Measurements from ENCODE around the gene CKAP5.

DNA sequence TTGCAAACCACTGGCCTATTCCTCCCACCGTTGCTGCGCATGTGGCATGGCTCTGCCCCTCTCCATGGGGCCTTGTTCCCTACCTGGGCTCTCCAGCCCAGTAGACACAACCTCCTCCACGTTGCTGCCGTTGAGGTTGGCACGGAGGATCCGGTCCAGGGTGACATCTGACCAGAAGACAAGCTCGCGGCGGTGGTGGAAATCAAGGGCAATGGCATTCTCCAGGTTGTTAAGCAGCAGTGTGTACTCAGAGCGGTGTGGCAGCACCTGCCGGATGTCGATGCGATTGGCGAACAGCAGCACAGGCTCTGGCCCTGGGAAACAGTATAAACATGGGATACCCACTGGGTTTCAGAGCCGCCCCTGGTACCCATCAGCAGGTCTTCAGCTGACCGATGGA is 48.4 kb upstream of the CKAP5 start:
- TF ChIP-seq, protein P1, sequence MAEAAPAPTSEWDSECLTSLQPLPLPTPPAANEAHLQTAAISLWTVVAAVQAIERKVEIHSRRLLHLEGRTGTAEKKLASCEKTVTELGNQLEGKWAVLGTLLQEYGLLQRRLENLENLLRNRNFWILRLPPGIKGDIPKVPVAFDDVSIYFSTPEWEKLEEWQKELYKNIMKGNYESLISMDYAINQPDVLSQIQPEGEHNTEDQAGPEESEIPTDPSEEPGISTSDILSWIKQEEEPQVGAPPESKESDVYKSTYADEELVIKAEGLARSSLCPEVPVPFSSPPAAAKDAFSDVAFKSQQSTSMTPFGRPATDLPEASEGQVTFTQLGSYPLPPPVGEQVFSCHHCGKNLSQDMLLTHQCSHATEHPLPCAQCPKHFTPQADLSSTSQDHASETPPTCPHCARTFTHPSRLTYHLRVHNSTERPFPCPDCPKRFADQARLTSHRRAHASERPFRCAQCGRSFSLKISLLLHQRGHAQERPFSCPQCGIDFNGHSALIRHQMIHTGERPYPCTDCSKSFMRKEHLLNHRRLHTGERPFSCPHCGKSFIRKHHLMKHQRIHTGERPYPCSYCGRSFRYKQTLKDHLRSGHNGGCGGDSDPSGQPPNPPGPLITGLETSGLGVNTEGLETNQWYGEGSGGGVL (tag by site-specific recombination; IDR thresholded peaks at IDR 0.05): no peak
- TF ChIP-seq OSR2 (tag by site-specific recombination; IDR thresholded peaks at IDR 0.05) (no peak), ZNF670 (tag by site-specific recombination; IDR thresholded peaks at IDR 0.05; ENCODE audit: low read depth) (no peak), ZNF366 (tag by site-specific recombination; conservative IDR thresholded peaks at IDR 0.05) (no peak), YY1 (tag by site-specific recombination; IDR thresholded peaks at IDR 0.05) (no peak), ZNF19 (tag by site-specific recombination; IDR thresholded peaks at IDR 0.05; ENCODE audit: low read depth) (no peak), ZNF350 (tag by site-specific recombination; IDR thresholded peaks at IDR 0.05) (no peak), REPIN1 (tag by site-specific recombination; IDR thresholded peaks at IDR 0.05; ENCODE audit: low read depth) (no peak), ZNF792 (tag by site-specific recombination; IDR thresholded peaks at IDR 0.05) (no peak), ZBTB7A (tag by site-specific recombination; IDR thresholded peaks at IDR 0.05; ENCODE audit: low read depth) (no peak)
- TF ChIP-seq, protein P2, sequence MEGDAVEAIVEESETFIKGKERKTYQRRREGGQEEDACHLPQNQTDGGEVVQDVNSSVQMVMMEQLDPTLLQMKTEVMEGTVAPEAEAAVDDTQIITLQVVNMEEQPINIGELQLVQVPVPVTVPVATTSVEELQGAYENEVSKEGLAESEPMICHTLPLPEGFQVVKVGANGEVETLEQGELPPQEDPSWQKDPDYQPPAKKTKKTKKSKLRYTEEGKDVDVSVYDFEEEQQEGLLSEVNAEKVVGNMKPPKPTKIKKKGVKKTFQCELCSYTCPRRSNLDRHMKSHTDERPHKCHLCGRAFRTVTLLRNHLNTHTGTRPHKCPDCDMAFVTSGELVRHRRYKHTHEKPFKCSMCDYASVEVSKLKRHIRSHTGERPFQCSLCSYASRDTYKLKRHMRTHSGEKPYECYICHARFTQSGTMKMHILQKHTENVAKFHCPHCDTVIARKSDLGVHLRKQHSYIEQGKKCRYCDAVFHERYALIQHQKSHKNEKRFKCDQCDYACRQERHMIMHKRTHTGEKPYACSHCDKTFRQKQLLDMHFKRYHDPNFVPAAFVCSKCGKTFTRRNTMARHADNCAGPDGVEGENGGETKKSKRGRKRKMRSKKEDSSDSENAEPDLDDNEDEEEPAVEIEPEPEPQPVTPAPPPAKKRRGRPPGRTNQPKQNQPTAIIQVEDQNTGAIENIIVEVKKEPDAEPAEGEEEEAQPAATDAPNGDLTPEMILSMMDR (tag by site-specific recombination; IDR thresholded peaks at IDR 0.05): no peak

Measured in HEK293 (cell line).